Panc1 (cell line): ENCODE measurements around the gene LINGO1.
A peak's percentile ranks its signal among the peaks of the same experiment; 100 is the strongest.

Experiments used
- CTCF ChIP-seq: fragments of 450-650 bp; IDR thresholded peaks from 2 replicates; pipeline ENCODE4 v1.5.1; 2017; ENCODE audit warnings: mild to moderate bottlenecking
- POLR2AphosphoS5 ChIP-seq: IDR thresholded peaks from 2 replicates; pipeline ENCODE4 v1.6.1; 2012; ENCODE audit warnings: mild to moderate bottlenecking, low read depth, low read length, moderate library complexity
- TCF7L2 ChIP-seq: IDR thresholded peaks from 2 replicates; pipeline ENCODE4 v1.6.1; 2011; ENCODE audit warnings: mild to moderate bottlenecking, low read depth, low read length, inconsistent platforms

DNA sequence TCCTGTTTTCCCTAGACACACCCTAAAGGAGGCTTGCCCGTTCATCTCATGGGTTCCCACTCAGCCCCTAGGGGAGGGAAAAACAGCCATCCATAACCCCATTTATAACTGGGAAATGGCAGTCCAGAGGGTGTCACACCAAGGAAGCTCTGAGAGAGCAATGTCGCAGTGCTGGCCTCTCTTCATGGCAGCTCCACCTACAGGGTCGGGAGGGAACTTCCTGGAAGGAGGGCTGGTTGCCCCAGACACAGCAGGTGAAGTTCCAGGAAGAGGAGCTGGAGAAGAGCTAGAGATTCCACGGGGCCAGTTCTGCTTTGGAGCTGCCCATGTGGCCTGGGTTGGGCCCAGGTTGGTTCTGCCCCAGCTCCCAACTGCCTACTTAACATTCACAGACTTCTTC, 22.3 kb upstream of the LINGO1 start:
- TF ChIP-seq CTCF (peak; percentile 61), POLR2AphosphoS5 (no peak), TCF7L2 (no peak)
